ENCODE data around the gene CCNY.

DNA sequence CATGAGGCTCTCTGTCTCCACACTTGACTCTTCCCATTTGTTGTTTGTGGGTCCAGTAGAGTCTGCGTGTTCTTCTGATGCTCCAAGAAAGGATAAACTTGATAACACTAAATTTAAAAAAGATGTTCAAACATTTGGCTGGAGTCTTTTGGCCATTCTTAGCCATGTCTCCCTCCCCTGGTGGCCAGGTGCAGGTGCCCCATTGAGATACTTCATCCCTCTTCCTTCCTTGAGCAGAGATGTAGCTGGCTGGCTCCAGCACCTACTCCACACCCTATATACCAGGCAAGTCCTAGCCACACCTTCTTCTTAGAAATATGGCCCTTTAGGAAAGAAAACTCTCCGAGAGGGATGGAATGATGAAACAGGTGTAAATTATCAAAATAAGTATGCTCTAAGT is 165.6 kb downstream of the CCNY start:
- TF ChIP-seq, protein P1, sequence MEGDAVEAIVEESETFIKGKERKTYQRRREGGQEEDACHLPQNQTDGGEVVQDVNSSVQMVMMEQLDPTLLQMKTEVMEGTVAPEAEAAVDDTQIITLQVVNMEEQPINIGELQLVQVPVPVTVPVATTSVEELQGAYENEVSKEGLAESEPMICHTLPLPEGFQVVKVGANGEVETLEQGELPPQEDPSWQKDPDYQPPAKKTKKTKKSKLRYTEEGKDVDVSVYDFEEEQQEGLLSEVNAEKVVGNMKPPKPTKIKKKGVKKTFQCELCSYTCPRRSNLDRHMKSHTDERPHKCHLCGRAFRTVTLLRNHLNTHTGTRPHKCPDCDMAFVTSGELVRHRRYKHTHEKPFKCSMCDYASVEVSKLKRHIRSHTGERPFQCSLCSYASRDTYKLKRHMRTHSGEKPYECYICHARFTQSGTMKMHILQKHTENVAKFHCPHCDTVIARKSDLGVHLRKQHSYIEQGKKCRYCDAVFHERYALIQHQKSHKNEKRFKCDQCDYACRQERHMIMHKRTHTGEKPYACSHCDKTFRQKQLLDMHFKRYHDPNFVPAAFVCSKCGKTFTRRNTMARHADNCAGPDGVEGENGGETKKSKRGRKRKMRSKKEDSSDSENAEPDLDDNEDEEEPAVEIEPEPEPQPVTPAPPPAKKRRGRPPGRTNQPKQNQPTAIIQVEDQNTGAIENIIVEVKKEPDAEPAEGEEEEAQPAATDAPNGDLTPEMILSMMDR (IDR thresholded peaks at IDR 0.05; ENCODE audit: low read depth, low read length, poor library complexity, severe bottlenecking) = no peak
- no peak for TF ChIP-seq EZH2phosphoT487 (IDR thresholded peaks at IDR 0.05; ENCODE audit: borderline replicate concordance, low read length)

All from DOHH2 (cell line).